C1 segment of cervical spinal cord (tissue), 14 donors: ENCODE results near the gene CLBA1.

ENCODE experiments used
- DNase-seq, 14 donors: peaks; one replicate each; lab custom pipeline; 2025; lab: John Stamatoyannopoulos, UW

Gene CLBA1

GRCh38 chr14:104968541-104969401, 16.8 kb upstream of the CLBA1 start:
- no peak for DNase-seq

- no peak for DNase-seq
Observed at GRCh38 chr14:104969741-104970230, 15.8 kb upstream of the CLBA1 start.

GRCh38 chr14:104970231-104971068, 15.1 kb upstream of the CLBA1 start:
- peak in 1 of 14 donors; percentile 36 for DNase-seq

GRCh38 chr14:104971447-104972240, 13.9 kb upstream of the CLBA1 start:
- no peak for DNase-seq

- no peak for DNase-seq
Observed at GRCh38 chr14:104972301-104973134, 13.1 kb upstream of the CLBA1 start.

GRCh38 chr14:104973135-104973384, 12.5 kb upstream of the CLBA1 start:
- peak in 2 of 14 donors; percentile 51 to 63 for DNase-seq

GRCh38 chr14:104973385-104974145, 12.0 kb upstream of the CLBA1 start:
- DNase-seq, result peak in 6 of 14 donors; percentile 27 to 78 (median 52)

GRCh38 chr14:104974146-104974541, 11.4 kb upstream of the CLBA1 start:
- DNase-seq, result no peak

GRCh38 chr14:104974665-104975390, 10.8 kb upstream of the CLBA1 start:
- no peak for DNase-seq

- DNase-seq, result no peak
Observed at GRCh38 chr14:104975481-104976197, 9.9 kb upstream of the CLBA1 start.

GRCh38 chr14:104976198-104977007, 9.2 kb upstream of the CLBA1 start:
- peak in 10 of 14 donors; percentile 15 to 79 (median 49) for DNase-seq

- no peak for DNase-seq
Observed at GRCh38 chr14:104977008-104977680, 8.4 kb upstream of the CLBA1 start.

- DNase-seq, result peak in 4 of 14 donors; percentile 33 to 57 (median 46)
Observed at GRCh38 chr14:104977681-104978653, 7.6 kb upstream of the CLBA1 start, which contains the start of gene AHNAK2. TSS of gene AHNAK2 (minus strand) at chr14:104978374. CDS start at chr14:104978237, 137 bp downstream.

GRCh38 chr14:104978746-104979691, 6.6 kb upstream of the CLBA1 start:
- DNase-seq, result no peak
